Measurements from ENCODE around the gene SHISA7. TPM values are rescaled to one million over a fixed set of nuclear protein-coding genes. Genes with fewer than 3 reads are reported as not detected.
"Not testable (repeated sequence)": the region's sequence is repeated elsewhere in the genome, so short reads cannot be mapped to it uniquely, and the experiment has no call there.

Gene SHISA7
- total RNA-seq, 1 experiment from 2014 or later: not detected

- no peak for DNase-seq (ENCODE audit: low spot score)
Measured at GRCh38 chr19:55464039-55464661, 21.1 kb upstream of the SHISA7 start.

- DNase-seq (ENCODE audit: low spot score): no peak
Measured at GRCh38 chr19:55463583-55464031, 20.5 kb upstream of the SHISA7 start.

DNA sequence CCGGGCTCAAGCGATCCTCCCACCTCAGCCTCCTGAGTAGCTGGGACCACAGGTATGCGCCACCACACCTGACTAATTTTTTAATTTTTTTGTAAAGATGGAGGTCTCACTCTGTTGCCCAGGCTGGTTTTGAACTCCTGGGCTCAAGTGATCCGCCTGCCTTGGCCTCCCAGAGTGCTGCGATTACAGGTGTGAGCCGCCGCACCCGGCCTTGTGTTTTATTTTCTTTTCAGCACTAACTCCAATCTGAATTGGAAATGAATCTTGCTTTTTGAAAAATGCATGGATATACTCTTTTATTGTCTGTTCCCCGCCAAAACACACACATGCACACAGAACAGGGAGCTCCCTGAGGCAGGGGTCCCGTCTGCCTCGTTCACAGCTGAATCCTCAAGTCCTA, 19.6 kb upstream of the SHISA7 start:
- no peak for DNase-seq (ENCODE audit: low spot score)

- DNase-seq (ENCODE audit: low spot score): peak; percentile 68
Measured at GRCh38 chr19:55461974-55462626, 19.0 kb upstream of the SHISA7 start.

GRCh38 chr19:55461259-55461973, 18.3 kb upstream of the SHISA7 start, which contains the start of gene ISOC2:
Gene ISOC2 (minus strand): TSS chr19:55461642. CDS start chr19:55456486, 5,156 bp downstream.
- peak; percentile 100 for DNase-seq (ENCODE audit: low spot score)

GRCh38 chr19:55460670-55461258, 17.7 kb upstream of the SHISA7 start:
- no peak for DNase-seq (ENCODE audit: low spot score)

DNA sequence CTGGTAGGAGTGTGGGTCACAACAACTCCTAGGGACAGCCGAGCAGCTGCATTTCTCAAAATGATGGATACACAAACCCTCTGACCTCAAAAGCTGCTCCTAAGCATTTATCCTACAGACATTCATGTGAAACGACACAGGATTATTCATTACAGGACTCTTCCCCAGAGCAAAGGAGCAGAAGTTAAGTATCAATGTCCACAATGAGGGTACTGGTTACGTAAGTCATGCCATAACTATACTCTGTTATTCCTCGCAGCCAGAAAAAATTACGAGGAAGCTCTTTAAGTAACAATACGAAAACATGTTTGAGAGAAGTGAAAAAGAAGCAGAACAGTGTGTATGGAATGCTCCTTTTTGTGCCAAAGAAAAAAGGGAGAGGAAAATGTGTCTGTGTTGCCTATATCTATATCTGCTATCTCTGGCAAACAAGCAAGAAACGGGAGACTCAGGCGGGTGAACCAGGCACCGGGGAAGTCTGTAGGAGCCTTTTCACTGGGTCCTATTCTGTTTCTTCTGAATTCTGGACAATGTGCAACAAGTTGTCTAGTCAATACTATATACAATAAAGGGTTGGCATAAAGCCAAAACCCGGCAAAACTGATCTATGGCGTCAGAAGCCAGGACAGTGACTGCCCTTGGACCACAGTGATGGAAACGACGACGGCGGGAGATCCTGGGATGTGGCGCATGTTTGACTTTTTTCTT, 17.0 kb upstream of the SHISA7 start:
- DNase-seq (ENCODE audit: low spot score): peak; percentile 33

GRCh38 chr19:55459551-55459949, 16.4 kb upstream of the SHISA7 start:
- DNase-seq (ENCODE audit: low spot score): no peak

GRCh38 chr19:55457683-55458457, 14.8 kb upstream of the SHISA7 start:
- no peak for DNase-seq (ENCODE audit: low spot score)

DNA sequence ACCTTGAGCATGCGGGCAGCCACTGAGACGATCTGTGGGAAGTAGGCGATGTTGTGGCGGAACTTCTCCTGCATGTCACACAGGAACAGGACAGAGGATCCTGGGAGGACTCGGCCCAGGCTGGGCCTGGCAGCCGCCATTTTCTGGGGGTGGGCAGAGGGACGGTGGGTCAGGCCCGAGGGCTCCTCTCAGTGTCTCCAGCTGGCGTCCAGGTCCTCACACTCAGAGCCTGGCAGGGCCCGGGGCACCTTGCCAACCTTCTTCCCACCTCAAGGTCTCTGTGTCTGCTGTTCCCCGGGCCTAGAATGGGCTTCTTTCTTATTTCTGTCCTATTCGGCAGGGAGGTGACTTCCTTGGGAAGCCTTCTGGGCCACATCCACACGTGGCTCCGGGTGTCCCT, 13.2 kb upstream of the SHISA7 start:
- no peak for DNase-seq (ENCODE audit: low spot score)

DNA sequence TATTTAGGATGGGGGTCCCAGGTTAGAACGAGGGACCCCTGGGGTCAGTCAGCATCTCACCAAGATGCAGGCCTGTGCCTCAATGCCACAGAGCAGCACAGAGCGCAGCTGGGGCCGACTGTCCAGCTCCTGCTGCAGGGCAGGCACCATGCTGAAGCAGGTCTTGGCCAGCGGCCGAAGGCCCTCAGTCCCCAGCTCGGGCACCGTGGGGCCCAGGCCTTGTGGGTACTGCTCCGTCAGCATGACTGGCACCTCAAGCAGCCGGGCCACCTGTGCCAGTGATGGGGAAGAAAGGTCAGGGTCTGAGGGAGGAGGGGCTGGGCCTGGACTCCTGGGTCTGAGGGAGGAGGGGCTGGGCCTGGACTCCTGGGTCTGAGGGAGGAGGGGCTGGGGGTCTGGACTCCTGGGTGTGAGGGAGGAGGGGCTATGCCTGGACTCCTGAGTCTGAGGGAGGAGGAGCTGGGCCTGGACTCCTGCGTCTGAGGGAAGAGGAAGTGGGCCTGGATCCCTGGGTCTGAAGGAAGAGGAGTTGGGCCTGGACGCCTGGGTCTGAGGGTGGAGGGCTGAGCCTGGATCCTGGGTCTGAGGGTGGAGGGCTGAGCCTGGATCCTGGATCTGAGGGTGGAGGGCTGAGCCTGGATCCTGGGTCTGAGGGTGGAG, 12.6 kb upstream of the SHISA7 start:
- no peak for DNase-seq (ENCODE audit: low spot score)

- peak; percentile 65 for DNase-seq (ENCODE audit: low spot score)
Measured at GRCh38 chr19:55454787-55455243, 11.7 kb upstream of the SHISA7 start.

- no peak for DNase-seq (ENCODE audit: low spot score)
Measured at GRCh38 chr19:55453511-55454260, 10.6 kb upstream of the SHISA7 start.

DNA sequence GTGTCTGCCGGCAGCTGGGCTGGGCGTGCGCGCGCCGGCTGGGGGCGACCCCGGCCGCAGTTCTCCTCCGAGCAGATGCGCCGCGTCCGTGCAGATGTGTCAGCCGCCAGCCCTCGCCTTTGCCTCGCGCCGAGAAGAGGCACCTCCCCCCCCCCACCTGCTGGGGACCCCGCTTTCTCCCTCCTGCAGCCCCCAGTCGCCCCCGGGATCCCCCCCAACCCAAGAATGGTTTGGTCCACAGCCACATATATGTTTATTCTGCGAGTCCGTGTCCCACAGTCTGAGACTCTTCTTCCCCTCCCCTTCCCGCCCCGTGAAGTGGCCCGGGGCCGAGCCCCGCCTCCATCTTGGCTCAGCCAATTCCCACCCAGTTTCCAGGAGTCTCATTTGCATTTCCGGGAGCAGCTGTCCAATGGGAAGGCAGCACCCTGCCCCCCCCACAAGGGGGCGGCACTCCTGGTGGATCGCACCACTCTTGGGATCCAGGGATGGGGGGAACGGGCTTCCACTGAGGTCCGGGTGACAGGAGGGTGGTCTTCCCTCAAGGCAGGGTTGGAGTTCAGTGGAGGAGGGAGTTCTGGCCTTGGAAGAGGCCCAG, 9.7 kb upstream of the SHISA7 start:
- DNase-seq (ENCODE audit: low spot score): peak; percentile 27

DNA sequence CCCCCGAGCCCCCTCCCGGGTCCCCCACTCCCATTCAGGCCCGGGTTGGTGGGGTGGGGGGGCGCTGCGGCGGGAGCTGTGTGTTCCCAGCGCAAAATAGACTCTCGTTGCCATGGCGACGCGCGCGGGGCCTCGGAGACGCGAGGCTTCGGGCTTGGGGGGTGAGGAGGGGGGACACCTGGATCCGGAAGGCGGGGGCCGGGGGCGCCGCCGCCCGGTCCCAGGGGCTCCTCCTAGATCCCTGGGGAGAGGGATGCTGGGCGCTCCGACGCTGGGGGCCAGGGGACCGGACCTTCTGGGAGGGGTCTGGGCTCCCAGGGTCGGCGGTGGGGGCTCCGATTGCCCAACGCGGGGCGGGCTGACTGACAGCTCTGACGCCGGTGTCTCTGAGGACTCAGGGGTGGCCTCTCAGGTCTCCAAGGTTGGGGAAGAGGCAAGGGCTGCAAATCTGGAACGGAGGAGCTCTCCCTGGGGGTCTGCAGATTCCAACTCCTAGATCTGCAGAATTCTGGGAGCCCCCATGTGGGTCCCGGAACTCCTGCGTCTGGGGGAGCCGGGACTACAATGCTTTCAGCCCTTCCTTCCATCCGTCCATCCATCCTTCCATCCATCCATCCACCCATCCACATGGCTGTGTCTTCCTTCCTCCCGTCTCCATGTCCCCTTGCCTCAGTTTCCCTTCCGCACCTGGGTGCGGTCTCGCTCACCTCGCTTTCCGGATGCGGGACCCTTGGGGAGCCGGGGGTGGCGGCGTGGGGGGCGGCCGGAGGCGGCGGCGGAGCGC, 9.1 kb upstream of the SHISA7 start:
- DNase-seq (ENCODE audit: low spot score): no peak

GRCh38 chr19:55451163-55451964, 8.3 kb upstream of the SHISA7 start:
- no peak for DNase-seq (ENCODE audit: low spot score)

GRCh38 chr19:55449469-55449868, 6.4 kb upstream of the SHISA7 start:
- DNase-seq (ENCODE audit: low spot score): no peak

- not testable (repeated sequence) for DNase-seq (ENCODE audit: low spot score)
Measured at GRCh38 chr19:55448175-55448490, 5.0 kb upstream of the SHISA7 start.
